Loucy (cell line): ENCODE data around the gene ACP4.

Source experiments
- H2AFZ ChIP-seq: fragments of 200-600 bp; sonication (generic); 2 replicates; pipeline ENCODE4 v1.6.0; 2016; ENCODE audit warnings: antibody characterized with exemption, mild to moderate bottlenecking, low read length, moderate library complexity
- H3F3A ChIP-seq: fragments of 200-600 bp; 2 replicates; pipeline ENCODE4 v1.6.0; 2016; ENCODE audit warnings: antibody characterized with exemption, low read depth, mild to moderate bottlenecking
- H3K27me3 ChIP-seq: fragments of 200-600 bp; sonication (generic); 2 replicates; pipeline ENCODE4 v1.6.1; 2014; ENCODE audit warnings: low read length, mild to moderate bottlenecking; ENCODE audit not compliant: insufficient read depth, poor library complexity, severe bottlenecking
- H3K36me3 ChIP-seq: fragments of 200-600 bp; sonication (generic); 2 replicates; pipeline ENCODE4 v1.6.1; 2016; ENCODE audit warnings: low read length; ENCODE audit not compliant: insufficient read depth
- H3K4me1 ChIP-seq: fragments of 200-600 bp; sonication (generic); 2 replicates; pipeline ENCODE4 v1.5.1; 2014; ENCODE audit warnings: low read length, mild to moderate bottlenecking; ENCODE audit not compliant: insufficient read depth, poor library complexity, severe bottlenecking
- H3K4me2 ChIP-seq: fragments of 200-600 bp; sonication (generic); 2 replicates; pipeline ENCODE4 v1.6.0; 2014; ENCODE audit warnings: antibody characterized with exemption, low read length, low read depth, mild to moderate bottlenecking; ENCODE audit not compliant: poor library complexity, severe bottlenecking
- H3K4me3 ChIP-seq: fragments of 200-600 bp; sonication (generic); 2 replicates; pipeline ENCODE4 v1.5.1; 2014; ENCODE audit warnings: low read length, mild to moderate bottlenecking, mixed read lengths; ENCODE audit not compliant: poor library complexity, severe bottlenecking
- H3K79me2 ChIP-seq: fragments of 200-600 bp; sonication (generic); 2 replicates; pipeline ENCODE4 v1.6.1; 2014; ENCODE audit warnings: low read length; ENCODE audit not compliant: insufficient read depth
- H3K9ac ChIP-seq: fragments of 200-600 bp; sonication (generic); 2 replicates; pipeline ENCODE4 v1.6.0; 2014; ENCODE audit warnings: mild to moderate bottlenecking, low read depth, low read length, moderate library complexity; ENCODE audit not compliant: poor library complexity, severe bottlenecking
- H3K9me2 ChIP-seq: fragments of 200-600 bp; sonication (generic); replicated peaks from 2 replicates; pipeline ENCODE4 v1.6.1; 2016; ENCODE audit warnings: low read depth, low read length, mixed read lengths
- H3K9me3 ChIP-seq: fragments of 200-600 bp; sonication (generic); 2 replicates; pipeline ENCODE4 v1.6.1; 2014; ENCODE audit warnings: mild to moderate bottlenecking, antibody characterized with exemption, low read length, low read depth; ENCODE audit not compliant: insufficient read depth
- H4K20me1 ChIP-seq: fragments of 200-600 bp; sonication (generic); 2 replicates; pipeline ENCODE4 v1.6.0; 2014; ENCODE audit warnings: antibody characterized with exemption, low read length, mild to moderate bottlenecking; ENCODE audit not compliant: insufficient read depth, poor library complexity, severe bottlenecking
- EZH2phosphoT487 ChIP-seq: fragments of 200-600 bp; IDR thresholded peaks from 2 replicates; pipeline ENCODE4 v1.6.1; 2018; ENCODE audit warnings: antibody characterized with exemption, mild to moderate bottlenecking, moderate library complexity, borderline replicate concordance
- TF ChIP-seq, protein P1 (sequence below): fragments of 200-600 bp; sonication (generic); conservative IDR thresholded peaks from 2 replicates; pipeline ENCODE4 v1.5.1; 2014; ENCODE audit warnings: mild to moderate bottlenecking, antibody characterized with exemption, low read length

ACP4 gene

DNA sequence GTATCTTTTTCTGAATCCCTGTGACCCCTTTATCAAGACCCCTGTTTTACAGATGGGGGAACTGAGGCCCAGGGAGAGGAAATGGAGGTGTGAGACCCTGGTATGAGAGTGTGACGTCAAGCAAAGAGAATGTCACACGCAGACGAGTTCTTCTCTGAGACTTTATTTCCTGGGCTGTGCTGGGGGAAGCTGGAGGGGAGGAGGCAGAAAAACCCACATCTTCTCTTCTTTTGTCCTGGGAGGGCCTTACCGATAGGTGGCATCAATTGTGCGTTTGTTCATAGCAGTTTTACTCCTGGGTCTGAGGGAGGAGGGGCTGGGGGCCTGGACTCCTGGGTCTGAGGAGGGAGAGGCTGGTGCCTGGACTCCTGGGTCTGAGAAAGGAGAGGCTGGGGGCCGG lies 48.0 kb downstream of the ACP4 start:
- no peak overlapping the region for H2AFZ ChIP-seq
- no peaks in the 10 kb centered on the region for H3K9me3 ChIP-seq
- H3K4me1 ChIP-seq: no peaks in the 10 kb centered on the region
- H3K4me2 ChIP-seq: no peak overlapping the region
- H3F3A ChIP-seq: no peaks in the 10 kb centered on the region
- H3K9me2 ChIP-seq: no peaks in the 10 kb centered on the region
- H3K27me3 ChIP-seq: no peaks in the 10 kb centered on the region
- H4K20me1 ChIP-seq: no peaks in the 10 kb centered on the region
- no peak overlapping the region for H3K4me3 ChIP-seq
- TF ChIP-seq EZH2phosphoT487: no peak
- TF ChIP-seq, protein P1, sequence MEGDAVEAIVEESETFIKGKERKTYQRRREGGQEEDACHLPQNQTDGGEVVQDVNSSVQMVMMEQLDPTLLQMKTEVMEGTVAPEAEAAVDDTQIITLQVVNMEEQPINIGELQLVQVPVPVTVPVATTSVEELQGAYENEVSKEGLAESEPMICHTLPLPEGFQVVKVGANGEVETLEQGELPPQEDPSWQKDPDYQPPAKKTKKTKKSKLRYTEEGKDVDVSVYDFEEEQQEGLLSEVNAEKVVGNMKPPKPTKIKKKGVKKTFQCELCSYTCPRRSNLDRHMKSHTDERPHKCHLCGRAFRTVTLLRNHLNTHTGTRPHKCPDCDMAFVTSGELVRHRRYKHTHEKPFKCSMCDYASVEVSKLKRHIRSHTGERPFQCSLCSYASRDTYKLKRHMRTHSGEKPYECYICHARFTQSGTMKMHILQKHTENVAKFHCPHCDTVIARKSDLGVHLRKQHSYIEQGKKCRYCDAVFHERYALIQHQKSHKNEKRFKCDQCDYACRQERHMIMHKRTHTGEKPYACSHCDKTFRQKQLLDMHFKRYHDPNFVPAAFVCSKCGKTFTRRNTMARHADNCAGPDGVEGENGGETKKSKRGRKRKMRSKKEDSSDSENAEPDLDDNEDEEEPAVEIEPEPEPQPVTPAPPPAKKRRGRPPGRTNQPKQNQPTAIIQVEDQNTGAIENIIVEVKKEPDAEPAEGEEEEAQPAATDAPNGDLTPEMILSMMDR: peak; percentile 35; the same call in 1 of the 2 replicates
- H3K36me3 ChIP-seq: no peaks in the 10 kb centered on the region
- no peaks in the 10 kb centered on the region for H3K79me2 ChIP-seq
- no peak overlapping the region for H3K9ac ChIP-seq

DNA sequence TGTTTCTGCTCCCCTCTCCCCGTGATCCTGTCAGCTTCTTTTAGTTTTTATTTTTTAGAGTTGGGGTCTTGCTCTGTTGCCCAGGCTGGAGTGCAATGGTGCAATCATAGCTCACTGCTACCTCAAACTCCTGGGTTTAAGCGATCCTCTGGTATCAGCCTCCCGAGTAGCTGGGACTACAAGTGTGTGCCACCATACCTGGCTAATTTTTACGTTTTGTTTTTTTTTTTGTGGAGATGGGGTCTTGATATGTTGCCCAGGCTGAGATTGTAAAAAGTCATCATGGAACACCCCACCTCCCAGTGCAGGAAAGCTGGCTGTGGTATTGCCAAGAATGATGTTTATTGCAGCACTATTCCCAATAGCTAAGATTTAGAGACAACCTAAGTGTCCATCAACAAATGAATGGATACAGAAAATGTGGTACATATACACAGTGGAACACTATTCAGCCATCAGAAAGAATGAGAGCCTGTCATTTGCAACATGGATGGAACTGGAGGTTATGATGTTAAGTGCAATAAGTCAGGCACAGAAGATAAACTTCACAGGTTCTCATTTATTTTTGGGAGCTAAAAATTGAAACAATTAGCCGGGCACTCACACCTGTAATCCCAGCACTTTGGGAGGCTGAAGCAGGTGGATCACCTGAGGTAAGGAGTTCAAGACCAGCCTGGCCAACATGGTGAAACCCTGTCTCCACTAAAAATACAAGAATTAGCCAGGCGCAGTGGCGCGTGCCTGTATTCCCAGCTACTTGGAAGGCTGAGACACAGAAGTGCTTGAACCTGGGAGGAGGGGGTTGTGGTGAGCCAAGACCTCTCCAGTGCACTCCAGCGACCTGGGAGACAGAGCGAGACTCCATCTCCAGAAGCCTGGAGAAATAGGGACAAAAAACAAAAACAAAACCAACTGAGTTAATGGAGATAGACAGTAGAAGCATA lies 49.8 kb downstream of the ACP4 start:
- H3K4me2 ChIP-seq: no peak overlapping the region
- H2AFZ ChIP-seq: no peak overlapping the region
- no peak overlapping the region for H3K9ac ChIP-seq
- H3K9me2 ChIP-seq: no peaks in the 10 kb centered on the region
- H3K79me2 ChIP-seq: no peaks in the 10 kb centered on the region
- H3K9me3 ChIP-seq: no peaks in the 10 kb centered on the region
- no peaks in the 10 kb centered on the region for H4K20me1 ChIP-seq
- H3K4me1 ChIP-seq: no peaks in the 10 kb centered on the region
- TF ChIP-seq EZH2phosphoT487: no peak
- TF ChIP-seq, protein P1: no peak
- H3K36me3 ChIP-seq: no peaks in the 10 kb centered on the region
- no peaks in the 10 kb centered on the region for H3K27me3 ChIP-seq
- H3K4me3 ChIP-seq: no peak overlapping the region
- no peaks in the 10 kb centered on the region for H3F3A ChIP-seq

DNA sequence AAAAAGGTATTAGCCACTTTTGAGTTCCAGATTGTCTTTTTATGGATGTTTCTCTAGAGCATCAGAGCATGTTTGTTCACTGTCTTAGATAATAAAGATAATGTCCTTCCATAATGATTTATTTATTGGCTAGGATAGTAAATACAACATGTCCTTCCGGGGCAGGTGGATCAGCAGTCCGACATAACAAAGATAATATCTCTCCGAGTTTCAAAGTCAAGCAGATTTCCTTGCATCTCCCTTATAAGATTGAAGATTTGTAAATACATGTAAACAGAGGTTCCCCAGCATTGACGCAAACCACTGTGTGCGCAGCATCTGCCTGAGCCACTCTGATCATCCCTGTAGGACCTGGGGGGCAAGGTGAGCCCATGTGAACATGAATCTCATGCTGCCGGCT lies 51.9 kb downstream of the ACP4 start:
- no peak overlapping the region for H3K4me3 ChIP-seq
- no peaks in the 10 kb centered on the region for H3F3A ChIP-seq
- H3K9me3 ChIP-seq: no peaks in the 10 kb centered on the region
- H2AFZ ChIP-seq: no peak overlapping the region
- H3K27me3 ChIP-seq: no peaks in the 10 kb centered on the region
- H3K36me3 ChIP-seq: no peaks in the 10 kb centered on the region
- TF ChIP-seq EZH2phosphoT487: no peak
- TF ChIP-seq, protein P1: no peak
- H3K4me1 ChIP-seq: no peaks in the 10 kb centered on the region
- no peak overlapping the region for H3K4me2 ChIP-seq
- no peaks in the 10 kb centered on the region for H3K79me2 ChIP-seq
- H3K9me2 ChIP-seq: no peaks in the 10 kb centered on the region
- no peaks in the 10 kb centered on the region for H4K20me1 ChIP-seq
- no peak overlapping the region for H3K9ac ChIP-seq
